NCI-H2196 (cell line): ENCODE data around the gene FMN1.

Experiments used
- DNase-seq: peaks from one replicate; lab custom pipeline; 2025; ENCODE audit not compliant: unreplicated experiment; lab: John Stamatoyannopoulos, UW

The FMN1 gene

GRCh38 chr15:33027306-33028035 lies 167.0 kb downstream of the FMN1 start:
- no peak for DNase-seq

- no peak for DNase-seq
Measured at GRCh38 chr15:33026614-33027013, 167.9 kb downstream of the FMN1 start.

- DNase-seq = peak; percentile 23
Measured at GRCh38 chr15:33022629-33023028, 171.9 kb downstream of the FMN1 start.

- DNase-seq = peak; percentile 45
Measured at GRCh38 chr15:33021806-33022389, 172.6 kb downstream of the FMN1 start.

DNA sequence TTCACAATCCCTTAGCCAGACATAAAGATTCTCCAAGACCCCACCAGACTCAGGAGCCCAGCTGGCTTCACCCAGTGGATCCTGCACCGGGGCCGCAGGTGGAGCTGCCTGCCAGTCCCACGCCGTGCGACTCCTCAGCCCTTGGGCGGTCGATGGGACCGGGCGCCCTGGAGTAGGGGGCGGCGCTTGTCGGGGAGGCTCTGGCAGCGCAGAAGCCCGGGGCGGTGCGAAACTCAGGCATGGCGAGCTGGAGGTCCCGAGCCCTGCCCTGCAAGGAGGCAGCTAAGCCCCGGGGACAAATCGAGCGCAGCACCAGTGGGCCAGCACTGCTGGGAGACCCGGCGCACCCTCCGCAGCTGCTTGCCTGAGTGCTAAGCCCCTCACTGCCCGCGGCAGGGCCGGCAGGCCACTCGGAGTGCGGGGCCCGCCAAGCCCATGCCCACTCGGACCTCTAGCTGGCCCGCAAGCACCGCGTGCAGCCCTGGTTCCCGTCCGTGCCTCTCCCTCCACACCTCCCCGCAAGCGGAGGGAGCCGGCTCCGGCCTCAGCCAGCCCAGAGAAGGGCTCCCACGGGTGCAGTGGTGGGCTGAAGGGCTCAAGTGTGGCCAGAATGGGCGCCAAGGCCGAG lies 175.0 kb downstream of the FMN1 start:
- DNase-seq = no peak

- no peak for DNase-seq
Measured at GRCh38 chr15:33016405-33017024, 178.0 kb downstream of the FMN1 start.

- no peak for DNase-seq
Measured at GRCh38 chr15:33014586-33014985, 179.9 kb downstream of the FMN1 start.

- no peak for DNase-seq
Measured at GRCh38 chr15:33013827-33014445, 180.6 kb downstream of the FMN1 start.

DNA sequence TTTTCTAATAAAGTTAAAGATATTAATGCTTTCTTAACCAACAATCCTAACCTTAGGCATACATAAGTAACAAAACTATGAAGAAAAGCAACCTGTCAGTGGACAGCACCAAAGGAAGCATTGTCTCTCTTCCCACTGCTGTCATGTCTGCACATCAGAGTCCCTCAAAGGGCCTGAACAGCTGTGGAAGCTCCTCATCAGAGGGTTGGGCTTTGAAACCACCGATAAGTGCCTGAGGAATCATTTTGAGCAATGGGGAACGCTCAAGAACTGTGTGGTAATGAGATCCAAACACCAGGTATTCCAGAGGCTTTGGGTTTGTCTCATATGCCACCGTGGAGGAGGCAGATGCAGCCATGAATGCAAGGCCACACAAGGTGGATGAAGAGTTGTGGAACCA lies 182.5 kb downstream of the FMN1 start:
- no peak for DNase-seq

DNA sequence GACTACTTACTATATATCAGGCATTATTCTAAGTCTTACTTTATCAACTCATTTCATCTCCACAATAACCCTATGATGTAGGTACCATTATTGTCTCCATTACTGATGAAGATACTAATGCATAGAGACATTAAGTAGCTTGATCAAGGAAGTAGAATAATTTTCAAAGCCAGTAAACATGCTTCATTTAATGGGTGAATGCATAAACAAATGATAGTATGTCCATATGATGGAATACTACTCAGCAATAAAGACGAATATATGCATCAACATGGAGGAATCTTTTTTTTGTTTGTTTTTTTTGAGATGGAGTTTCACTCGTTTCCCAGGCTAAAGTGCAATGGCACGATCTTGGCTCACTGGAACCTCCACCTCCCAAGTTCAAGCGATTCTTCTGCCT lies 184.9 kb downstream of the FMN1 start:
- DNase-seq = no peak

GRCh38 chr15:33009026-33009425 lies 185.5 kb downstream of the FMN1 start:
- no peak for DNase-seq

DNA sequence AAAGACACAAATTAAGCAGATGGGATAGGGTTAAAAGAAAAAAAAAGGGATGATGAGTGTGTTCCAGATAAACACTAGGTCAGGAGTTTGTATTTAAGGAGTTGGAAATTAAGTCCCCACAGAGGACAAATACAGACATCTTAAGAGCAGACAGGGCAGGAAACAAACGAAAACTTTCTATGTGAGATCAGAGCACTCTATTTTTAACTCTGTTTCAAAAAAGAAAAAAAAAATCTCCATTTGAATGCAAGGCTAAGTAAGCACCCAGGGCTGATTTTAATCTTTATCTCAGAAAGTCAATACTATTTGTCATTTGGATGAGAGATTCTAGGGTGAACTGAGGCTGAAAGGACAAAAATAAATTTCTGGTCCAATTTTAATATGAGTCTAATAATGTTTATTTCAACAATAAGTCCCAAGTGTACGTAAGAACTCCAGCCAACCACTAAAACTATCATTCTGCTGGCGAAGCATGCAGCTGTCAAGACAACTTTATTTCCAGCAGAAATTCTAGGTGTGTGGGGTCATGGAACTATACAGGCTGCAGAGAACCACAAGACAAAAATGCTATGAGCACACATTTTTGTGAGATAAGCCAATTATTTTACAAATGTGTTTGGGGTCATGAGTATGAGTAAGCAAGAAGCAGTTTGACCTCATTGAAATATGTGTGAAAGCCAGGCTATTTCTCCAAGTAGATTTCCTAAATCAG lies 186.1 kb downstream of the FMN1 start:
- DNase-seq = no peak

DNA sequence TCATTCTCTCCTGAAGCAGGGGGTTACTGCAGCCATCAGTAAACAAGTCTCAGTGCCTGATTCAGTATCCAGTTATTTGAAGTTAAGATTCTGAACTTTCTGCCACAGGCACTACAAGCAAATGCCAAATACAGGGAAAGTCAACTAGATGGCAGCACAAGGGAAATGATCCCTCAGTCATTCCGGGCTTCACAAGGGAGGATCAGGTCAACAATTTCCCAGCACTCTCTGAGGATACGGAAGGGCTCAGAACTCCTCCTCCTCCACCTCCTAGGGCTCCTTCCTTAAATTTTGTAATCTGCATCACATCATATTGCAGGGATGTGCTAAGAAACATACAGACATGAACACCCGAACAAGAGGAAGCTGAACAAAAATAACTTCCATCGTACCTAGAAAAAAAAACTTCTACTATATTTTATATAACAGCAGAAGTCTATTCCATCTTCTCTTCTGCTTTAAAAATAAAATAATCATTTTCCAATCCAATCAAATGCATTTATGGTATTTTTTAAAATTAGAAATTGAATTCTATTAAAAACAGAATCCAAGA lies 187.1 kb downstream of the FMN1 start:
- no peak for DNase-seq

DNA sequence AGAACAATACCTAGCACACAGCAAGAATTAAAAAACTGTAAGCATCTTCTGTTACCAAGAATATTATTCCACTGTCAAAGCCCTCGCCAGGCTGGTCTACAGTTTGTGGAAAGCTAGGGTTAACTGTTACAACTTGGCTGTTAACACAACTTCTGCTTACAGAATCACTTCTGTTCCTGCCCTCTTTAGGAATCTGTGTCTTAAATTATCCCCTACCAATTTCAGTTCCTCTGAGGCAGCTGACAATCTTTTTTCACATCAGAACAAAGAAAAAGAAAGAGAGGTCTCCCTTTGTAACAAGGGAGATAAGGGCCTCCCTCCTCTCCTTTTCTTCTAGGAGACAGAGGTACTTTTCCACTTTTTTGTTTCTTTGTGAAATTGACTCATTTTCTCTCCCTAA lies 188.9 kb downstream of the FMN1 start:
- no peak for DNase-seq

GRCh38 chr15:33001926-33002325 lies 192.6 kb downstream of the FMN1 start:
- DNase-seq = no peak

DNA sequence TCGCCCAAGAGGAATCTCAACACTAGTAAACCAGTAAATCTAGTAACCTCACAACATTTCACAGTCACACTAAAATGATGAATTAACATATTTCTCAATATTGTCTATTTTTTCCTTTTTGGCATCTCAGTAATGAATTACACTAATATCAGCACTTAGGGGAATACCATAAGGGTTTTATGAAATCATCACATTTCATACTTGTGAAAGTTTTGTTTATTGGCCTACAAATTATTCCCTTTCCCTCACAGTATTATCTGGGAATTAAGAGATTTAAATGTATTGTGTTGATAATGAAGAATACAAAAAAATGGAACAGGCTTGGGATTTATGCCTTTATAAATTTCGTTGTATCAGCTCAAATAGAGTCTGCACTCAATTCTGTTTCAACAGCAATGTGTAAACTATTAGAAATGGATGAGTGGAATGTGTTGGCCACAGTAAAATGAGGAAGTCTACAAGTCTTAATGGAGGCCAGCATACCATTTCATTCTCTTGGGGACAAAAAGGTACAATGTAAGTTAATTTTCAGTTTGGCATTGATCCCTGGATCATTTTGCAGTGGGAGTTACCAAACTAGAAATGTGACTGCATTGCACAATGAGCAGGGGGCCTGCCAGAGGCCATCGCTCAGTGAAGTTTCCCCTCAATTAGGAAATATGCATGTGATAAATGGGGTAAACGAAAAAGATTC lies 195.4 kb downstream of the FMN1 start:
- DNase-seq = no peak

DNA sequence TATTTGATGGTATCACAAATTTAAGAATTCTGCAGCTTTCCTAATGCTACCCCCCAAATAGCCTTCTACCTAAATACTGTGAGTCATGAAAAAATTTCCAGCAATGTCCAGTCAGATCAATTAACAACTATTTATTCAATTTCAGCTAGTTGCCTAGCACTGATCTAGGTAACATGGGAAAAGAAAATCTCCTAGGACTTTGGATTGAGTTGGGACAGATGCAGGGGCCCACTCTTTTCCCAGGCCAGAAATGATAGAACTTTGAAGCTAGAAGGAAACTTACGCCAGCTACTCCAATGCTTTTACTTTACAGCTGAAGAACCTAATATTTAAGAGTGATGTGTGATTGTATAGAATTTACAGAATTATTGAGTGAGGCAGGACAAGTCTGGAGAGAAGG lies 196.3 kb downstream of the FMN1 start:
- no peak for DNase-seq

DNA sequence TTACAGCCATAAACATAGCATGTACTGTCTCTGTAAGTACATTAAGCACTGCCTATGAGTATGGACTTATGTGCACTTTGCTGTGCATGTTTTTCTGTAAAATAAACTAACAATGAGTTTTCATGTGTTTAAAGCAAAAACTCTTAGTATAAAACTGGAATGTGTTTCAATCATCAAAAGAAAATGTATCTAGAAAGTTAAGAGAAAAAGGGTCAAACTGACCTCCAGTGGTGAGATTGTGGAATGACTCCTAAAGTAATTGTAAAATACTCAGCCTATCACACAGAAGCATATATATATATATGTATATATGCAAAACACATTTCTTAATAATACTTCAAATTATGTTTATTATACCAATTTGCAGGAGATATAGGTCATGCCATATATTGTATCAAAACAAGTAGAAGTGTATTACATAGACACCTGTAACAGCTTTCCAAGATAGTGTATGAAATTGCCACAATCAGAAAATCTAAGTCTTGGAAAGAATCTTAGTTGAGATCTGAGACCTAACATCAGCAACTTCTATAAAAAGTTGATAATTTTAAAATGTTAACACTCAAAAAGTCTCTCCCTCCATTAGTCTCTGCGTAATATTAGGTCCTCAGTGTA lies 199.6 kb downstream of the FMN1 start:
- peak; percentile 7 for DNase-seq

- DNase-seq = no peak
Measured at GRCh38 chr15:32993285-32993684, 201.2 kb downstream of the FMN1 start.
